Thyroid gland (tissue), 4 donors: ENCODE results near the gene PLCB4. TPM values are rescaled to one million over a fixed set of nuclear protein-coding genes. Genes with fewer than 3 reads are reported as not detected.
A peak's percentile ranks its signal among the peaks of the same experiment; 100 is the strongest.

Experiments used
- DNase-seq, 2 donors: peaks; one replicate each; pipeline ENCODE4 v3.0.0-alpha.2; 2019
- H3K27ac ChIP-seq, 3 donors: fragments of 200-600 bp; sonication (generic); 1 replicate in 2 of 3; 2 replicates in 1 of 3; pipeline ENCODE4 v1.5.1; 2016 to 2019; ENCODE audit warnings: mild to moderate bottlenecking in 1 of 3, moderate library complexity in 1 of 3
- H3K27me3 ChIP-seq: fragments of 200-600 bp; sonication (generic); one replicate; pipeline ENCODE4 v1.5.1; 2019
- H3K36me3 ChIP-seq, 2 donors: fragments of 200-600 bp; sonication (generic); one replicate each; pipeline ENCODE4 v1.5.1; 2016 to 2019
- H3K4me1 ChIP-seq, 2 donors: fragments of 200-600 bp; sonication (generic); one replicate each; pipeline ENCODE4 v1.5.1; 2017 to 2019
- H3K4me3 ChIP-seq, 3 donors: fragments of 200-600 bp; sonication (generic); replicated peaks in 1 of 3; 1 replicate in 2 of 3; 2 replicates in 1 of 3; pipeline ENCODE4 v1.5.1; 2016; ENCODE audit warnings: mild to moderate bottlenecking in 1 of 3
- H3K9me3 ChIP-seq: fragments of 200-600 bp; sonication (generic); one replicate; pipeline ENCODE4 v1.5.1; 2017
- CTCF ChIP-seq, 6 experiments: fragments of 200-600 bp in 3 of 6; fragments of 450-650 bp in 3 of 6; sonication (generic) in 3 of 6; IDR thresholded peaks; one replicate each; pipeline ENCODE4 v1.5.1; 2016 to 2019; ENCODE audit warnings: antibody characterized with exemption in 6 of 6, mild to moderate bottlenecking in 2 of 6, inconsistent platforms in 1 of 6, moderate library complexity in 1 of 6
- POLR2A ChIP-seq, 2 donors: fragments of 450-650 bp; IDR thresholded peaks; one replicate each; pipeline ENCODE4 v1.6.1; 2017; ENCODE audit warnings: antibody characterized with exemption in 2 of 2, mild to moderate bottlenecking in 2 of 2, moderate library complexity in 1 of 2
- WGBS, 2 donors: methylation state at CpG; one replicate each; pipeline ENCODE4 v1.1.5; 2017; 5-methylcytosine and 5-hydroxymethylcytosine counted together
- intact Hi-C: fragments of 100-400 bp; cut with DNase I; formaldehyde crosslinking; loops from one replicate; pipeline ENCODE4 v1.15.1; 2023
- total RNA-seq, 4 donors: library from RNA; depleted of rRNA; stranded (reverse); fragments of >200 nt; gene quantifications; one replicate each; pipeline ENCODE4 v1.2.3, GENCODE V29; 2016

Gene PLCB4
- total RNA-seq, 4 donors from 2014 or later: 50.9 to 77.9 (median 67.9) TPM

GRCh38 chr20:9389346-9389745 is 320.5 kb downstream of the PLCB4 start:
- no peaks in the 10 kb centered on the region for H3K9me3 ChIP-seq
- intact Hi-C loops: no loop called here
- no peak for DNase-seq
- no peak for TF ChIP-seq CTCF (IDR thresholded peaks at IDR 0.05)
- TF ChIP-seq POLR2A (IDR thresholded peaks at IDR 0.05): no peak
- no peak overlapping the region for H3K4me3 ChIP-seq
- no peaks in the 10 kb centered on the region for H3K27me3 ChIP-seq
- H3K36me3 ChIP-seq: no peaks in the 10 kb centered on the region
- peak overlapping the region in 2 of 3 donors; percentile 7 to 64 for H3K27ac ChIP-seq
- WGBS, 2 donors: 67 to 86% methylated on average over 1 of the region's 1 CpG
- H3K4me1 ChIP-seq: peaks cover 43% of the 10 kb centered on the region in 2 donors

GRCh38 chr20:9390441-9390840 is 321.6 kb downstream of the PLCB4 start:
- intact Hi-C loops: no loop called here
- no peak for DNase-seq
- Histone ChIP-seq H3K4me1 (peaks cover 43% of the 10 kb centered on the region in 2 donors), H3K4me3 (no peak overlapping the region), H3K27ac (peak overlapping the region in 2 of 3 donors; percentile 64 to 65), H3K9me3 (no peaks in the 10 kb centered on the region), H3K36me3 (no peaks in the 10 kb centered on the region), H3K27me3 (no peaks in the 10 kb centered on the region)
- no peak for TF ChIP-seq POLR2A (IDR thresholded peaks at IDR 0.05)
- TF ChIP-seq CTCF (IDR thresholded peaks at IDR 0.05): no peak
- WGBS, 2 donors: 77 to 80% methylated on average over 3 of the region's 3 CpGs

- Histone ChIP-seq H3K4me3 (no peak overlapping the region), H3K9me3 (no peaks in the 10 kb centered on the region), H3K36me3 (no peaks in the 10 kb centered on the region), H3K27me3 (no peaks in the 10 kb centered on the region), H3K4me1 (peaks cover 43% of the 10 kb centered on the region in 2 donors), H3K27ac (peak overlapping the region in 1 of 3 donors; percentile 65)
- peak; percentile 70 to 80 for DNase-seq
- TF ChIP-seq POLR2A (IDR thresholded peaks at IDR 0.05) (no peak), CTCF (IDR thresholded peaks at IDR 0.05) (peak; percentile 11 to 83 (median 74))
- intact Hi-C loops: no loop called here
- WGBS, 2 donors: 34 to 49% methylated on average over 4 of the region's 4 CpGs
Observed at GRCh38 chr20:9392892-9393857, 324.3 kb downstream of the PLCB4 start.

- H3K27ac ChIP-seq: no peak overlapping the region
- intact Hi-C loops: no loop called here
- TF ChIP-seq POLR2A (IDR thresholded peaks at IDR 0.05): no peak
- TF ChIP-seq CTCF (IDR thresholded peaks at IDR 0.05): no peak
- WGBS, 2 donors: 68 to 70% methylated on average over 1 of the region's 1 CpG
- H3K9me3 ChIP-seq: no peaks in the 10 kb centered on the region
- H3K4me1 ChIP-seq: peaks cover 30 to 38% of the 10 kb centered on the region in 2 donors
- H3K27me3 ChIP-seq: no peaks in the 10 kb centered on the region
- no peak for DNase-seq
- H3K4me3 ChIP-seq: no peak overlapping the region
- H3K36me3 ChIP-seq: no peaks in the 10 kb centered on the region
Observed at GRCh38 chr20:9395971-9396370, 327.1 kb downstream of the PLCB4 start.

GRCh38 chr20:9397928-9398327 is 329.0 kb downstream of the PLCB4 start:
- Histone ChIP-seq H3K4me3 (no peak overlapping the region), H3K9me3 (no peaks in the 10 kb centered on the region), H3K27me3 (no peaks in the 10 kb centered on the region), H3K4me1 (peaks cover 18 to 29% of the 10 kb centered on the region in 2 donors), H3K27ac (no peak overlapping the region), H3K36me3 (no peaks in the 10 kb centered on the region)
- DNase-seq: no peak
- WGBS, 2 donors: 86 to 87% methylated on average over 6 to 8 of the region's 8 CpGs
- intact Hi-C loops: no loop called here
- TF ChIP-seq POLR2A (IDR thresholded peaks at IDR 0.05) (no peak), CTCF (IDR thresholded peaks at IDR 0.05) (no peak)
